PC-3 (cell line): ENCODE measurements around the gene IQGAP1.

Source experiments
- EZH2 ChIP-seq: fragments of 300-600 bp; sonication (generic); IDR thresholded peaks from one replicate; pipeline ENCODE4 v1.6.1; 2017; ENCODE audit warnings: antibody characterized with exemption, mild to moderate bottlenecking, low read length; ENCODE audit not compliant: unreplicated experiment
- EZH2phosphoT487 ChIP-seq: fragments of 300-600 bp; sonication (generic); IDR thresholded peaks from 2 replicates; pipeline ENCODE4 v1.6.1; 2018; ENCODE audit warnings: mild to moderate bottlenecking, antibody characterized with exemption, low read length, borderline replicate concordance
- TF ChIP-seq, protein P1 (sequence below): fragments of 300-600 bp; sonication (generic); conservative IDR thresholded peaks from 2 replicates; pipeline ENCODE4 v1.5.1; 2017; ENCODE audit warnings: antibody characterized with exemption, low read depth, mild to moderate bottlenecking, low read length

DNA sequence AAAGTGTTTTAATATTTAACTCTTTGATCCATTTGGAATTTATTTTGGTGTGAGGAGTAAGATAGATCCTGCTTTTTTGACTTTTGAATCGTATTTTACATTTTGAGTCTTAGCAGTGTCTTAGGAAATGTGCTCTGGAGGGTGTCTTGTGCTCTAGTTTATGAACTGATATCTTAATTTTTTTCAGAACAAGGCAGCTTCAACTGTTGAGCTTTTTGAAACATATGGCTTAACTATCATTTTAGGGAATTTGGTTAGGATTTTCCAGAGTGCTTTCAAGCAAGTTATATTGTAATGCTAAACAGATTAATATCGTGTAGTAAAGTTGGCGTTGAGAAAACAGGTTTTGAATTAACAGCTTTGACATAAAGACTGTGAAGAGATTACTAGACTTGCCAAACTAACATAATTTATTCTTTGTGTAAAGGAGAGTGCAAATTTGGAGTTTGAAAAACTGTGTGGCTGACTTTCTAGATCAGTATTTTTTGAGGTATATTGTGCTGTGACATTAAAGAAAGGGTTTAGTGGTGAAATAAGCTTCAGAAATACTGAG lies 17.1 kb downstream of the IQGAP1 start:
- TF ChIP-seq, protein P1, sequence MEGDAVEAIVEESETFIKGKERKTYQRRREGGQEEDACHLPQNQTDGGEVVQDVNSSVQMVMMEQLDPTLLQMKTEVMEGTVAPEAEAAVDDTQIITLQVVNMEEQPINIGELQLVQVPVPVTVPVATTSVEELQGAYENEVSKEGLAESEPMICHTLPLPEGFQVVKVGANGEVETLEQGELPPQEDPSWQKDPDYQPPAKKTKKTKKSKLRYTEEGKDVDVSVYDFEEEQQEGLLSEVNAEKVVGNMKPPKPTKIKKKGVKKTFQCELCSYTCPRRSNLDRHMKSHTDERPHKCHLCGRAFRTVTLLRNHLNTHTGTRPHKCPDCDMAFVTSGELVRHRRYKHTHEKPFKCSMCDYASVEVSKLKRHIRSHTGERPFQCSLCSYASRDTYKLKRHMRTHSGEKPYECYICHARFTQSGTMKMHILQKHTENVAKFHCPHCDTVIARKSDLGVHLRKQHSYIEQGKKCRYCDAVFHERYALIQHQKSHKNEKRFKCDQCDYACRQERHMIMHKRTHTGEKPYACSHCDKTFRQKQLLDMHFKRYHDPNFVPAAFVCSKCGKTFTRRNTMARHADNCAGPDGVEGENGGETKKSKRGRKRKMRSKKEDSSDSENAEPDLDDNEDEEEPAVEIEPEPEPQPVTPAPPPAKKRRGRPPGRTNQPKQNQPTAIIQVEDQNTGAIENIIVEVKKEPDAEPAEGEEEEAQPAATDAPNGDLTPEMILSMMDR: no peak
- TF ChIP-seq EZH2 (no peak), EZH2phosphoT487 (no peak)
